ENCODE measurements around the gene KCNIP4. TPM values are rescaled to one million over a fixed set of nuclear protein-coding genes. Genes with fewer than 3 reads are reported as not detected.

Gene KCNIP4
- total and polyA plus RNA-seq, 2 of the 4 experiments (the other 2 are of a cell fraction) = not detected

DNA sequence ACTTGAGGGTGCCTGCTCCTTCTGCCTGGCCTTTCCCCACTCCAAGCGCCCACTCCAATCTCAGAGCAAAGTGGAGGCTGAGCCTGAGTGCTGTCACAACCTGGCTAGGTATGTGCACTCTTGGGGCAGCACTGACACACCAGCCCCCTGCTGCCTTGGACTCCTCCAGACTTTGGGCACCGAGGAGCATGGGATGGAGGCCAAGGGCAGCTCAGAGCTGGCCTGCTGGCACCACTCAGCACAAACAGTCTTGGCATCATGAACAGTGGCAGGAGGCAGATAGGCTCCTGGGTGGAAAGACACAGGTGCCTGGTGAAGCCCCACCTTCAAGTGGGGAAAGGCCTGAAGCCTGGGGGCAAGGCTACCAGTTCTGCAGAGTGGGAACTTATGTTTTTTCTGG, 91.8 kb downstream of the KCNIP4 start:
- Histone ChIP-seq H3K36me3 (ENCODE audit: control insufficient read depth, insufficient read depth, low read length) (no peaks in the 10 kb centered on the region), H3K9me1 (ENCODE audit: insufficient read depth, low read length) (no peaks in the 10 kb centered on the region), H2BK20ac (ENCODE audit: low read depth, low read length) (no peak overlapping the region), H2AFZ (replicated peaks; ENCODE audit: low read length, poor library complexity) (no peak overlapping the region), H2BK15ac (ENCODE audit: low read depth, low read length) (no peak overlapping the region), H3K56ac (ENCODE audit: extremely low read depth, insufficient read depth, low read length) (no peak overlapping the region), H3K14ac (replicated peaks; ENCODE audit: low read depth, low read length) (no peak overlapping the region), H3K4ac (ENCODE audit: low read depth, low read length) (no peak overlapping the region), H2BK5ac (ENCODE audit: low read depth, low read length, poor library complexity, severe bottlenecking) (no peak overlapping the region), H4K91ac (ENCODE audit: insufficient read depth, low read depth, low read length) (no peak overlapping the region), H2BK120ac (ENCODE audit: low read depth, low read length) (no peak overlapping the region), H3K4me3 (ENCODE audit: insufficient read depth, low read depth, low read length) (no peak overlapping the region), H3K4me2 (ENCODE audit: low read depth, low read length) (no peak overlapping the region), H2AK5ac (ENCODE audit: low read depth, low read length) (no peak overlapping the region), H4K20me1 (ENCODE audit: insufficient read depth, low read length) (no peaks in the 10 kb centered on the region), H3K4me1 (ENCODE audit: control insufficient read depth, insufficient read depth, low read length) (no peaks in the 10 kb centered on the region), H3K79me1 (ENCODE audit: low read depth in 1 of 2, low read length in 2 of 2) (no peaks in the 10 kb centered on the region), H4K5ac (ENCODE audit: low read depth, low read length) (no peak overlapping the region), H3K9me3 (ENCODE audit: control insufficient read depth, insufficient read depth, low read length) (0 out of 2 replicates have a peak, but pooled peaks cover 2% of the 10 kb centered on the region), H4K8ac (ENCODE audit: low read depth in 2 of 2, low read length in 2 of 2) (no peak overlapping the region), H2AK9ac (replicated peaks; ENCODE audit: low read depth, low read length, poor library complexity) (no peak overlapping the region), H3K9ac (ENCODE audit: low read depth, low read length) (no peak overlapping the region), H3K18ac (ENCODE audit: low read depth, low read length) (no peak overlapping the region), H3K27me3 (ENCODE audit: control insufficient read depth, insufficient read depth, low read length) (no peaks in the 10 kb centered on the region; the same call in 1 of the 2 replicates), H3K23ac (ENCODE audit: low read depth, low read length) (no peak overlapping the region), H3K27ac (ENCODE audit: insufficient read depth, low read length) (no peak overlapping the region)
- POLR2A ChIA-PET (ENCODE audit: unreplicated experiment) = no interaction called here
- TF ChIP-seq RCOR1 (IDR thresholded peaks at IDR 0.05; ENCODE audit: insufficient replicate concordance, low read length) (no peak), MAZ (IDR thresholded peaks at IDR 0.05; ENCODE audit: borderline replicate concordance, low read depth, low read length) (no peak), NFE2L2 (IDR thresholded peaks at IDR 0.05; ENCODE audit: low read depth, low read length) (no peak), RAD21 (IDR thresholded peaks at IDR 0.05; ENCODE audit: low read length) (no peak), MAFK (IDR thresholded peaks at IDR 0.05; ENCODE audit: low read depth, low read length) (no peak)
- in situ Hi-C loops (cut with MboI; ENCODE audit: low sequenced_read_pairs) (no loop called here), intact Hi-C loops (cut with micrococcal nuclease) (no loop called here), dilution Hi-C loops (cut with HindIII; ENCODE audit: low sequenced_read_pairs, unreplicated experiment) (no loop called here)
- DNase-seq = no peak
- CTCF ChIA-PET = interaction anchor here (0.6 kb wide), 1 partner anchor 34 kb away, joined by 3 read pairs; no protein-coding TSS in a partner anchor
- ATAC-seq (ENCODE audit: low read depth) = no peak
- WGBS, 2 experiments (ENCODE audit: extremely low coverage in 2 of 2, insufficient read length in 1 of 2) = no CpG with 5 or more reads among the region's 2 CpGs
- BruUV-seq (replicated peaks) = no TSS peak
